NK-92 treated with Interleukin-12 subunit alpha and Interleukin-12 subunit beta, amount 100 ng/mL, for 24 hours (cell line): ENCODE data around the gene ADIPOR2.

Experiments used
- DNase-seq: peaks from one replicate; lab custom pipeline; 2025; lab: John Stamatoyannopoulos, UW

The ADIPOR2 gene

GRCh38 chr12:1776170-1776921 is 85.5 kb downstream of the ADIPOR2 start:
- no peak for DNase-seq

GRCh38 chr12:1777798-1778197 is 86.9 kb downstream of the ADIPOR2 start:
- no peak for DNase-seq

GRCh38 chr12:1778911-1779310 is 88.0 kb downstream of the ADIPOR2 start:
- DNase-seq, result no peak

DNA sequence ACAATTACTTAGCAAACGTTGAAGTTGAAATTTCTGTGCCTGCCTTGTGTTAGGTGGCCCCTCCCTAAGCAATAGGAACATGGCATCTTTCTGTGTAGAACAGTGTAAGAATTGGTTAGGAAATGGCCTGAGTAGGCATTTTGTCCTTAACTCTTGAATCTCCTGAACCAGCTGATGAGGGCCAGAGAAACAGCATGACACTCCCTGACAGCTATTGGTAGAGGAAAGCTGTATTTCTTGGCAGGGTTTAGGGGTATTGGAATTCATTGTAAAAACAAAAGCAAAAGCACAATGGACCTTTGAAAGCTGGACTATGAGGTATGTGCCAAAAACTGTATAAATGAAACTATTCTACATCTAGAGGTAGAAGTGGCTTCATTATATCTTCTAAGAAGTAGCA is 88.9 kb downstream of the ADIPOR2 start:
- no peak for DNase-seq

DNA sequence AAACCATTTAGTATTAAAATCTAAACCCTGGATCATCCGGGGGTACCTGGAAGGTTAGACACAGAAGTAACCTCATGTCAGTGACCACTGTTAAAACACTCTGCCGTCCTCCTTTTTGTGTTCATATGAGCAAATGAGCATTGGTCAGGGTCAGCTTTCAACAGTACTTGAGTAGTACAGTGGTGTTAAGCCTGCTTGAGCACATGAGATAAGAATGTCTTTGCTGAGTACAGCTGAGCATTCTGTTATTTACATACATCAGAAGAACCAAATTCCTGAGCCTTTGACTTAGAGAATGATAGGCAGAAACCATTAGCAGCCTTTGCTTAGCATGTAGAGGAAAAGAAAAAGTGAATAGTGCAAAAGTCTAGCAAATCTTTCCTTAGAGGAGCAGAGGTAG is 90.9 kb downstream of the ADIPOR2 start:
- no peak for DNase-seq

GRCh38 chr12:1782215-1782614 is 91.3 kb downstream of the ADIPOR2 start:
- no peak for DNase-seq

- no peak for DNase-seq
Observed at GRCh38 chr12:1787714-1788113, 96.8 kb downstream of the ADIPOR2 start.

- no peak for DNase-seq
Observed at GRCh38 chr12:1790444-1790843, 99.6 kb downstream of the ADIPOR2 start.

DNA sequence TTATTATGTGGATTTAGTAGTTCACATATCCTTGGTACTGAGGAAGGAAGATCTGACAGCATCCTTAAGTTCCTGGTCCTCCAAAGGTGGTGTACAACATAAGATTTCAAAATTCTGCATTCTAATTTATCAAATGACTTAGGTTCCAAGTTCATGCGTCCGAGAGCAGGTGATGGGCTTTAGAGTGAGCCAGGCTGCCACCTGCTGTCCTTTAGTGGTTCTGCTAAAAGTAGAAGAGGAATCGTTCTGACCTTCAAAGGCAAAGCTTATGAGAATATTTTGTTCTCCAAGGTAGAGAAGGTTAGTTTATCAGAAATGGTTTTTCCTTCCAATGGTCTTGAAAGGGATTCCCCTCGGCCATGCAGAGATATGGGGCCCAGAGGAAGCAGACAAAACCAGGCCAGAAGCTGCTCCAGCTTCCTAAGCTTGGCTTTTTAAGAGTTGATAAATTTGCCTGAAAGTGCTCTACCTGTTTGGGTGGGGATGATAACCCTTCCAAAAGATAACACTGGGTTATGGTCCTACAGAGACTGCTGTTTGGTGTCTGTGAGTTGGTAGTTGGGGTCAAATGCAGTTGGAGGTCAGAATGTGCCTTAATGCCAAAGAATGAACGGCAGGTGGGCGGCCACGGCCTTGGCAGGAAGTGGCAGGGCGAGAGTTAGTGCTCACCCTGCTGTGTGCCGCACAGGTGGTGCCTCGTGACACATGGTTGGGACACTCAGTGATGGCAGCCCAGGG is 100.4 kb downstream of the ADIPOR2 start:
- DNase-seq, result no peak

DNA sequence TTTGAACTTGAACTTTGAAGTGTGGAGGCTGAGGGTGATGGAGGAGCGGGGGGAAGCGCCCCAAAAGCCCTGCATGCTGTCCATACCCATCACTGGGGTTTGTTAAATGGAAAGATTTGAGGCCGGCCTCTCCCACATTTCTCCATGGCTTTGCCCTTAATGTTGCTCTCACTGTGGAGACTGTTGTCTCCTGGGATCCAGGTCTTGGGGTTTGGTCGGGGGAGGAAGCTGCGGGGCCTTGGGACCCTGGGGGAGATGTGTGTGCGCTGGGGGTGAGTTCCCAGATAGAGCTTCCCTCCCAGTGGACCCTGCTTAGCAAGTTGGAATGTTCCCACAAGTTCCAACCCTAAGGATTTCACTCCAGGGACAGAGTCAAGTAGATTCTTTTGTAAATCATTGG is 101.5 kb downstream of the ADIPOR2 start:
- no peak for DNase-seq

DNA sequence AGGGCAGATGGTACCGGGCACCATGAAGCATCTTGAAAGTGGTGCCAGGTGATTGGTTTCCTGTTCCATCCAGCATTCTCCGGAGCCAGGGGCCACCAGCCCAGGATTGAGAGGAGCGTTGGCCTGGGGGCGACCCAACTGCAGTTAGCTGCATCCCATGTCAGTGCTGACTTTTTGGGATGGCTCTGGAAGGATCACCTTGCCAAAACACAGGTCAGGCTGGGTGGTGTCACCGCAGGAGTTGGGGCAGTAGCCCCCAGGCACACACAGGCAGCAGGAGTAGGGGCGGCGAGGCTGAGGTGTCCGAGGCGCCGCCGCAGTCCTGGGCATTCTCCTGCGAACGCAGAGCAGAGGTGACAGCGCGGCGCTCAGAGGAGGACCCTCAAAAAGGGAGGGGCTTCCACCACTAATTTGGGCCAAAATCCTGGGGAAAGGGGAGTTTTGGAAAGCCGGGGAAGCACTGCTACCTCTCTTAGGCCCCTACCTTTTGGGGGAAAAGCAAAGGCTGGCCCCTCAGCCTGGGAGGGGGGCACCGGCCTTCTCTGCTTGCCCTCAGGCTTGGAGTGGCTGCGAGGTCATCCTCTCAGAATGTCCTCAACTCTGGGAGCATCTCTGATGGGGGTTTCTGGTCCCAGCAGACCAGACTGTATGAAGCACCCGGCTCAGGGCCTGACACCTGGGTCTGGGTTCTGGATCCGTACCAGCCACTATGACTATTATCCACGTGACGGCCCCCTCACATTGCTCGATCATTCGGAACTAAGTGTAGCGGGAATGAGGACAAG is 102.7 kb downstream of the ADIPOR2 start:
- no peak for DNase-seq

GRCh38 chr12:1794440-1795090 is 103.7 kb downstream of the ADIPOR2 start:
- no peak for DNase-seq

- DNase-seq, result no peak
Observed at GRCh38 chr12:1795221-1795784, 104.4 kb downstream of the ADIPOR2 start.

DNA sequence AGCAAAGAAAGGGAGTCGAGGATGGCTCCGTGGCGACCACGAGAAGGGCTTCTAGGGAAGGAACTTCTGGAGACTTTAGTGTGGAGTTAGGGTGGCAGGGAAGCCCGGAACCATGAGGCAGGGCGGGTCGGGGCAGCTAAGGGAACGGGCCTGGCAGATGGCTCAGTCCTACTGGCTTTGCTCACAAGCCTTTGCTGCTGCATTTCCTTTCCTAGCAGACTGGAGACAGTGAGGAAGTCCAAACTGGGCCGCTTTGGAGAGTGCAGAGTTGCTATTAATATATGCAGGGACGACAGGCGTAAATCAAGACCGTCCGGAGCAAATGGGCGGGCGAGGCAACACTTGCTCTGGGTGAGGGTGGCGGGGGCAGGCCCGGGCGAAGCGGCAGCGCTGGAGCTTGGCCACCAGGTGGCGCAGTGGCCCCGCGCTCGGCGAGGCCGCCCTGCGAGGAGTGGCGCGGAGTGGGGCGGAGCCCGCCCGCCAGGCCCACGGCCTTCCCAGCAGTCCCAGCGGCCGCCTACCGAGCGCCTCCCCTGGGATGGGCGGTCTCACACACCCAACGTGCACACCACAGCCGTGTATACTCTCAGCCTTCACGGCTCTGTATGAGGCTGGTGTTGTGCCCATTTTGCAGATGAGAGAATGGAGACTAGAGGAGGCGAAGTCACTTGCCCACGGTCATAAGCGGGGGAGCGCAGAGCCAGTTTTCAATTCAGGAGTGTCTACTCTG is 105.1 kb downstream of the ADIPOR2 start:
- peak; percentile 46 for DNase-seq

DNA sequence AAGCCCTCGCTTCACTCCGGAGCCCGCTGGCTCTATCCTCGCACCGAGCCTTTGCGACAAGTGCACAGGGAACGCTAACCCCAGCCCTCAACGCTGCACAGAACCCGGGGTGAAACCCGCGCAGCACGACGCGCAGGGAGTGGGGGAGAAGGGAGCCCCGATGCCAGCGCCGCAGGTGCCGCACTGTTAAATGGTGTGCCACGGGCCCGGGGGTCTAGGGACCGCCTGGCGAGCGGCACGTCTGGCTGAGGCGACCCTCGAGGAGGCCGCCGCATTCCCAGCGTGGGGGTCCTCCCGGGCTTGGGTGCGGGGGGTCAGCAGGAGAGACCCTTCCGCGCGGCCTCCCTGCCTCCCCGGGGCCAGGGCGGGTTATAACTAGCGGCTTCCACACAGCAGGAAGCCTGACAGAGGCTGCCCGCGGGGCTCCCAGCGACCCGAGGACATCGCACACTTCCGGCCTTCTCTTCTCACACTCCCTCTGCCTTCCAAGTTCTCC is 105.7 kb downstream of the ADIPOR2 start:
- DNase-seq, result no peak

- no peak for DNase-seq
Observed at GRCh38 chr12:1797011-1797901, 106.4 kb downstream of the ADIPOR2 start.

DNA sequence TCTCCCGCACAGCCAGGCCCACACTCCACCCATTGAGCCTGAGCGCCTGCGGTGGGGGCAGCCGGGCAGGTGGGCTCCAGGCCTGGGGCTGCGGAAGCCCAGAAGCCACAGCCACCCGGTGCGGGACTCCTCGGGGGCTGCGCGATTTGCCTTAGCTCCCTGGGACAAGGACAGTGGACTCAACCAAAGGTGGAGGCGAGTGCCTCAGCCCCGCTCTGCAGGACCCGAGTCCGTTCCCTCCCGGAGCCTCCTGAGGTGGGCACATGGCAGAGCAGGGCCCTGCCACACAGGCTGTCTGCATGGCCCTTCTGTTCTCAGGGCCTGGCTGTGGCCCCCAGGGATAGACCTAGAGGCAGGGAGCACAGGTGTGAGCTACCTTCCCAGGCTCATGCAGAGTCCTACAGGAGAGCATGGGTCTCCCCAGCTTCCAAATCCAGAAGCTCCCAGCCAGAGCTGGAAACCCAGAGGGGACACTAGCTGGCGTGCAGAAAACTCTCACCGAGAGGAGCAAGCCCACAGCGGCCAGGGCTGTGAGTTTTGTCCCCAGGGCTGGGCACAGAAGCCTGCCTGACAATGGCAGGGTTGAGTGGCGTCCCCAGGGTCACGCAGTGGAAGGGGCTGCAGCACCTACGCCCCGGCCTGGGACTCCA is 107.2 kb downstream of the ADIPOR2 start:
- DNase-seq, result no peak

GRCh38 chr12:1798641-1799020 is 107.8 kb downstream of the ADIPOR2 start:
- no peak for DNase-seq

- DNase-seq, result no peak
Observed at GRCh38 chr12:1799051-1799881, 108.4 kb downstream of the ADIPOR2 start.
